SU-DHL-6 (cell line): Measurements from ENCODE around the gene DCLK1.

ENCODE experiments used
- H2AFZ ChIP-seq: fragments of 200-600 bp; sonication (generic); 2 replicates; pipeline ENCODE4 v1.6.1; 2014; ENCODE audit warnings: low read depth, mild to moderate bottlenecking, moderate library complexity, mixed read lengths, antibody characterized with exemption, low read length; ENCODE audit not compliant: severe bottlenecking
- H3F3A ChIP-seq: fragments of 200-600 bp; shearing (Covaris generic); 2 replicates; pipeline ENCODE4 v1.6.0; 2016; ENCODE audit warnings: antibody characterized with exemption, mild to moderate bottlenecking; ENCODE audit not compliant: insufficient read depth
- H3K27ac ChIP-seq: fragments of 200-600 bp; sonication (generic); 2 replicates; pipeline ENCODE4 v1.5.1; 2016; ENCODE audit warnings: low read depth, mild to moderate bottlenecking, low read length, moderate library complexity, mixed read lengths
- H3K27me3 ChIP-seq: fragments of 200-600 bp; sonication (generic), shearing (Covaris generic); 2 replicates; pipeline ENCODE4 v1.6.0; 2014; ENCODE audit warnings: mild to moderate bottlenecking, low read length
- H3K36me3 ChIP-seq: fragments of 200-600 bp; sonication (generic); 2 replicates; pipeline ENCODE4 v1.6.1; 2014; ENCODE audit warnings: mild to moderate bottlenecking, low read length, mixed read lengths
- H3K4me2 ChIP-seq: fragments of 300-600, 200-600 bp; shearing (Covaris generic), sonication (generic); 2 replicates; pipeline ENCODE4 v1.6.0; 2014; ENCODE audit warnings: low read length, low read depth, mild to moderate bottlenecking; ENCODE audit not compliant: poor library complexity, severe bottlenecking
- H3K4me3 ChIP-seq: fragments of 200-600 bp; sonication (generic); 2 replicates; pipeline ENCODE4 v1.5.1; 2014; ENCODE audit warnings: antibody characterized with exemption, low read length, mild to moderate bottlenecking, mixed read lengths; ENCODE audit not compliant: insufficient read depth, poor library complexity, severe bottlenecking
- H3K79me2 ChIP-seq: fragments of 200-600 bp; sonication (generic); 2 replicates; pipeline ENCODE4 v1.6.1; 2014; ENCODE audit warnings: mild to moderate bottlenecking, low read length, moderate library complexity; ENCODE audit not compliant: insufficient read depth
- H3K9ac ChIP-seq: fragments of 200-600 bp; sonication (generic); 2 replicates; pipeline ENCODE4 v1.7.0; 2014; ENCODE audit warnings: mild to moderate bottlenecking, low read length
- H3K9me2 ChIP-seq: fragments of 200-600 bp; sonication (generic); replicated peaks from 2 replicates; pipeline ENCODE4 v1.6.1; 2014; ENCODE audit warnings: low read length; ENCODE audit not compliant: insufficient read depth
- H3K9me3 ChIP-seq: fragments of 200-600 bp; sonication (generic); 2 replicates; pipeline ENCODE4 v1.6.1; 2014; ENCODE audit warnings: low read length, mixed read lengths; ENCODE audit not compliant: insufficient read depth
- H4K20me1 ChIP-seq: fragments of 200-600 bp; sonication (generic); 2 replicates; pipeline ENCODE4 v1.6.1; 2014; ENCODE audit warnings: low read depth, mild to moderate bottlenecking, antibody characterized with exemption, low read length, moderate library complexity, mixed read lengths
- EZH2phosphoT487 ChIP-seq: fragments of 200-600 bp; sonication (generic), shearing (Covaris generic); conservative IDR thresholded peaks from 2 replicates; pipeline ENCODE4 v1.6.1; 2018; ENCODE audit warnings: mild to moderate bottlenecking, antibody characterized with exemption, low read length, moderate library complexity, mixed read lengths
- TF ChIP-seq, protein P1 (sequence below): fragments of 200-600 bp; sonication (generic); IDR thresholded peaks from one replicate; pipeline ENCODE4 v1.5.1; 2017; ENCODE audit warnings: antibody characterized with exemption, mild to moderate bottlenecking, low read length, moderate library complexity; ENCODE audit not compliant: insufficient read depth, poor library complexity, severe bottlenecking

Gene DCLK1

GRCh38 chr13:36148446-36148845, 17.3 kb upstream of the DCLK1 start:
- no peak overlapping the region for H2AFZ ChIP-seq
- no peaks in the 10 kb centered on the region for H3K79me2 ChIP-seq
- no peak overlapping the region for H3K4me3 ChIP-seq
- no peak overlapping the region for H3K9ac ChIP-seq
- no peak overlapping the region for H3K4me2 ChIP-seq
- H3K27ac ChIP-seq = no peak overlapping the region
- no peaks in the 10 kb centered on the region for H3K9me2 ChIP-seq
- H3K36me3 ChIP-seq = no peaks in the 10 kb centered on the region
- no peaks in the 10 kb centered on the region for H3K27me3 ChIP-seq
- H4K20me1 ChIP-seq = no peaks in the 10 kb centered on the region
- no peaks in the 10 kb centered on the region for H3K9me3 ChIP-seq
- TF ChIP-seq EZH2phosphoT487 = no peak
- TF ChIP-seq, protein P1, sequence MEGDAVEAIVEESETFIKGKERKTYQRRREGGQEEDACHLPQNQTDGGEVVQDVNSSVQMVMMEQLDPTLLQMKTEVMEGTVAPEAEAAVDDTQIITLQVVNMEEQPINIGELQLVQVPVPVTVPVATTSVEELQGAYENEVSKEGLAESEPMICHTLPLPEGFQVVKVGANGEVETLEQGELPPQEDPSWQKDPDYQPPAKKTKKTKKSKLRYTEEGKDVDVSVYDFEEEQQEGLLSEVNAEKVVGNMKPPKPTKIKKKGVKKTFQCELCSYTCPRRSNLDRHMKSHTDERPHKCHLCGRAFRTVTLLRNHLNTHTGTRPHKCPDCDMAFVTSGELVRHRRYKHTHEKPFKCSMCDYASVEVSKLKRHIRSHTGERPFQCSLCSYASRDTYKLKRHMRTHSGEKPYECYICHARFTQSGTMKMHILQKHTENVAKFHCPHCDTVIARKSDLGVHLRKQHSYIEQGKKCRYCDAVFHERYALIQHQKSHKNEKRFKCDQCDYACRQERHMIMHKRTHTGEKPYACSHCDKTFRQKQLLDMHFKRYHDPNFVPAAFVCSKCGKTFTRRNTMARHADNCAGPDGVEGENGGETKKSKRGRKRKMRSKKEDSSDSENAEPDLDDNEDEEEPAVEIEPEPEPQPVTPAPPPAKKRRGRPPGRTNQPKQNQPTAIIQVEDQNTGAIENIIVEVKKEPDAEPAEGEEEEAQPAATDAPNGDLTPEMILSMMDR = no peak
- no peaks in the 10 kb centered on the region for H3F3A ChIP-seq

- no peaks in the 10 kb centered on the region for H3K9me3 ChIP-seq
- no peaks in the 10 kb centered on the region for H3K79me2 ChIP-seq
- no peak overlapping the region for H3K27ac ChIP-seq
- H3K4me2 ChIP-seq = no peak overlapping the region
- no peaks in the 10 kb centered on the region for H3K9me2 ChIP-seq
- no peaks in the 10 kb centered on the region for H3K36me3 ChIP-seq
- H3K9ac ChIP-seq = no peak overlapping the region
- H3K4me3 ChIP-seq = no peak overlapping the region
- H2AFZ ChIP-seq = no peak overlapping the region
- no peaks in the 10 kb centered on the region for H3F3A ChIP-seq
- TF ChIP-seq, protein P1 = no peak
- TF ChIP-seq EZH2phosphoT487 = no peak
- no peaks in the 10 kb centered on the region for H3K27me3 ChIP-seq
- no peaks in the 10 kb centered on the region for H4K20me1 ChIP-seq
These were observed 16.1 kb upstream of the DCLK1 start for GRCh38 chr13:36147330-36147729.

DNA sequence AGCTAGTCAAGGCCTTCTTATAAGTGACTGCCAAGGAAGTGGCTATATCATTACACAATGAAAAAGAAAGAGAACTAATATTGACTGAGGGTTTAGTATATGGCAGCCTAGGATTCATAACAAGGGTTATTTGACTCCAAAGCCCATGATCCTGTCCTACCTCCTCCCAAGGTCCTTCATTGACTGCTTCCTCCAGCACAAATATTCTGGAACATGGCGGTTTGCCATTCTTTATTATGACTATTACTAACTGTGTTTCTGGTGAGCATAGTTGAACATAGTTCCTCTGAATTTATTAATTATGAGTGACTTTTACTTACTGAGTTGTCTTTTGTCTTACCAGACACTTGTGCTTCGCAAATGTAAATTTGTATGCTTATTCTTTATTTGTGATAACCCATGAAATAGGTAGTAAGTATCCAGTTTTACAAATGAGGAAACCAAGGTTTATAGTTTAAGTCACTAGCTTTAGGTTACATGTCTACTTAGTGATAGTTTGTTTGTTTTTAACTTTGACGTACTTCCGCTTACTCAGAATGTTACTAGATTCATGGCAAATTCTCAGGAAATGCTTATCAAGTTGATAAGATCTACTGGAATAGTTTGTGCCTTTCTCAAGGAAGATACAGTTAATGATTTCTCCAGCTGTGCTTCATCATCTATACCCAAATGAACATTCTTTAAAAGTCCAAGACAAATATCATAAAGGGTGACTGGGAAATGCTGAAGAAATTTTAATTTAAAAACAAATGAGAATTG, 15.5 kb upstream of the DCLK1 start:
- no peaks in the 10 kb centered on the region for H3F3A ChIP-seq
- H2AFZ ChIP-seq = no peak overlapping the region
- no peaks in the 10 kb centered on the region for H4K20me1 ChIP-seq
- H3K9ac ChIP-seq = no peak overlapping the region
- H3K27me3 ChIP-seq = no peaks in the 10 kb centered on the region
- no peak overlapping the region for H3K27ac ChIP-seq
- H3K79me2 ChIP-seq = no peaks in the 10 kb centered on the region
- no peaks in the 10 kb centered on the region for H3K9me2 ChIP-seq
- no peak for TF ChIP-seq EZH2phosphoT487
- TF ChIP-seq, protein P1 = no peak
- H3K9me3 ChIP-seq = no peaks in the 10 kb centered on the region
- H3K4me2 ChIP-seq = no peak overlapping the region
- no peaks in the 10 kb centered on the region for H3K36me3 ChIP-seq
- H3K4me3 ChIP-seq = no peak overlapping the region
